Measurements from ENCODE around the gene MEF2C. TPM values are rescaled to one million over a fixed set of nuclear protein-coding genes. Genes with fewer than 3 reads are reported as not detected.

MEF2C gene
- total and polyA plus RNA-seq, 7 donors: 2.8 to 51.4 (median 32.1) TPM

DNA sequence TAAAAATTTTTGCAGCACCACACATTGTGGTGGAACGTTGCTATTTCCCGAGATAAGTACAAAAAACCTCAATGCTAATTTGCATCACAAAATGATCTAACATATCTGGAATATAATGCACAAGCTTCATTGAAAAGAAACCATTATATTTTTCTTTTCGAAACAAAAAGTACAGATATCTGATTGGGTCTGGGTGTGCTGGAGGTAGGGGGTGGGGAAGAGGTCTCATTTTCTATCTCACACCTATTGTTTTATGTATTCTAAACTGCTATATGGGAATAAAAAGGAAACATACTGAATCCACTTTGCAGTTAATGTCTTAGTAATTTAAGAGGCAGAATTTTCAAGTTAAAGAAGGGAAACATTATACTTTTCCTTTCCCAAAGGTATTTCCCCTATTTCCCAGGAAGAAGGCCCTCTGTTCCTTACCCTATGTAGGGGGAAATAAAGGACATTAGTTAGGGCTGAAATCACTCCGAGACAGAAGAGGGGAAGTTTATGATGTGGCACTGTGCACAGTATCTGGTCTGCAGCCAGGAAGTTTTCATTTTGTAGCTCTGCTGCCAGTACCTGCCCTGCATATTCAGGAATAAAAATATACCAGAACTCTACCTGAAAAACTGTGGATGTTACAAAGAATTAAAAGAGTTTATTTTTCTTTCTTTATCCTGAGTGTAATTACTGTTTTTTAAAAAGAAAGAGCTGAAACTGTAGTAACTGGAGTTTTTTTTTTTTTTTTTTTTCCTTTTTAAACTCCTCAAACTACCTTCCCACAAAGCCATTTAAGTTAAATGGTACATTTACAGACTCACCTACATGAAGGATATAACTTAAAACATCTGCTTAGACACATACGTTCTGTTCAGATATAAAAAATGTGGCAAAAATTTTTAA lies 7.4 kb downstream of the MEF2C start:
- H3K27me3 ChIP-seq: no peaks in the 10 kb centered on the region
- DNase-seq: no peak
- WGBS, 2 donors: 40 to 41% methylated on average over 5 of the region's 5 CpGs
- intact Hi-C loops (cut with DNase I): no loop called here
- H3K4me3 ChIP-seq: peak overlapping the region in 2 of 4 donors; percentile 3 to 7
- TF ChIP-seq POLR2A (IDR thresholded peaks at IDR 0.05) (no peak), EP300 (IDR thresholded peaks at IDR 0.05) (no peak), POLR2AphosphoS5 (IDR thresholded peaks at IDR 0.05) (no peak), CTCF (IDR thresholded peaks at IDR 0.05) (no peak)
- H3K9me3 ChIP-seq: no peaks in the 10 kb centered on the region
- H3K27ac ChIP-seq: peak overlapping the region; percentile 7 to 93 (median 64)
- H3K36me3 ChIP-seq: no peaks in the 10 kb centered on the region
- peaks cover 0 to 59% (median 36%) of the 10 kb centered on the region in 4 donors for H3K4me1 ChIP-seq

DNA sequence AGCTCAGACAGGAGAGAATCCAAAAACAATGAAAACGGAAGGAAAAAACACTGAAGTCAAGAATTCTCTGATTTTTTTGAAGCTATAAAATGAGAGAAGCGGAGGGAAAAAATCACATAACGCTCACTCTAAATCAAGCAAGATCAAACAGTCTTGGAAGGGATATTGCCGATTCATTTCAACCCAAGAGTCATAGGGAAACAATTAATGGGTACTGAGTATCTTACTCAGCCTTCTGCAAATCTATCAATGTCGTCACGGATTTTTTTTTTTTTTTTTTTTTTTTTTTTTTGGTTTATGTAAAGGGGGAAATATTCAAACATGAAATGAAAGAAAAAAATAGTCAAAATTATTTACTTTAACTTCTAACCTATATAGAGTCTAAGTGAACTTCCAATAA lies 9.5 kb downstream of the MEF2C start:
- H3K36me3 ChIP-seq: no peaks in the 10 kb centered on the region

GRCh38 chr5:88872971-88873370 lies 10.0 kb downstream of the MEF2C start:
- H3K4me3 ChIP-seq: no peak overlapping the region
- WGBS, 2 donors: 80 to 91% methylated on average over 6 of the region's 6 CpGs

More for the DNA sequence above, 9.5 kb downstream of the MEF2C start:
- DNase-seq: no peak
- WGBS, 2 donors: 89 to 94% methylated on average over 6 of the region's 6 CpGs
- Histone ChIP-seq H3K4me3 (no peak overlapping the region), H3K27me3 (no peaks in the 10 kb centered on the region), H3K27ac (no peak overlapping the region), H3K9me3 (no peaks in the 10 kb centered on the region), H3K4me1 (peaks cover 0 to 43% (median 27%) of the 10 kb centered on the region in 4 donors)
- TF ChIP-seq EP300 (IDR thresholded peaks at IDR 0.05) (no peak), CTCF (IDR thresholded peaks at IDR 0.05) (no peak), POLR2AphosphoS5 (IDR thresholded peaks at IDR 0.05) (no peak), POLR2A (IDR thresholded peaks at IDR 0.05) (no peak)
- intact Hi-C loops (cut with DNase I): no loop called here

DNA sequence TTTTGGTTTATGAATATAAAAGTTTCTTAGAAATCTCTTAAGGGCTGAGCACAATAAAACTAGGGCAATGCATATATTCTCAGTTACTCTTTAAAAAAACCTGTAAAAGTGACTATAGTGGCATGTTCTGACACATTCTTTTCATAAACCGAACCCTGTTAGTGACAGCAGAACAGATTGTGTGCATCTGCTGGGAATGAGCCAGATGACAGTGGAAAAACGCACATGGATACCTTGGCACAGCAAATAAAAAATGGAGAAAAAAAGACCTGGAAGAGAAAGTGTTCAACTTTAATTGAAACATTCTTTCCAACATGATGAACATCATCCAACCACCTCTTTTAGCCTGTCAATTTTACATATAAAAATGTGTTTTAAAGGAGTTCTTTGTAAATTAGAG lies 12.7 kb downstream of the MEF2C start:
- Histone ChIP-seq H3K9me3 (no peaks in the 10 kb centered on the region), H3K4me3 (no peak overlapping the region), H3K27ac (no peak overlapping the region), H3K4me1 (peaks cover 0 to 12% (median 4%) of the 10 kb centered on the region in 4 donors), H3K36me3 (no peaks in the 10 kb centered on the region), H3K27me3 (no peaks in the 10 kb centered on the region)
- no peak for TF ChIP-seq EP300 (IDR thresholded peaks at IDR 0.05)
- TF ChIP-seq POLR2AphosphoS5 (IDR thresholded peaks at IDR 0.05): no peak
- TF ChIP-seq POLR2A (IDR thresholded peaks at IDR 0.05): no peak
- TF ChIP-seq CTCF (IDR thresholded peaks at IDR 0.05): no peak
- intact Hi-C loops (cut with DNase I): no loop called here
- no peak for DNase-seq
- 82 to 84% methylated on average over 2 of the region's 2 CpGs for WGBS, 2 donors

More at GRCh38 chr5:88872971-88873370, 10.0 kb downstream of the MEF2C start:
- no peak for TF ChIP-seq POLR2A (IDR thresholded peaks at IDR 0.05)
- no peak for TF ChIP-seq POLR2AphosphoS5 (IDR thresholded peaks at IDR 0.05)
- no peak for TF ChIP-seq CTCF (IDR thresholded peaks at IDR 0.05)
- TF ChIP-seq EP300 (IDR thresholded peaks at IDR 0.05): no peak
- peaks cover 0 to 38% (median 22%) of the 10 kb centered on the region in 4 donors for H3K4me1 ChIP-seq
- intact Hi-C loops (cut with DNase I): no loop called here
- no peak for DNase-seq
- no peak overlapping the region for H3K27ac ChIP-seq
- no peaks in the 10 kb centered on the region for H3K27me3 ChIP-seq
- H3K9me3 ChIP-seq: no peaks in the 10 kb centered on the region
- H3K36me3 ChIP-seq: no peaks in the 10 kb centered on the region

All from sigmoid colon (tissue), 7 donors.